ENCODE data around the gene GIPC3. TPM values are rescaled to one million over a fixed set of nuclear protein-coding genes. Genes with fewer than 3 reads are reported as not detected.

Gene GIPC3
- total and polyA plus RNA-seq, 2 of the 8 experiments (the other 6 are each of a cell fraction or from before 2014, with no cell fraction given) = 1.0 to 1.2 TPM

- H4K91ac ChIP-seq (replicated peaks; ENCODE audit: insufficient read length, low read length) = no peak overlapping the region
- no peak overlapping the region for H3K4me3 ChIP-seq (ENCODE audit: extremely low read depth in 1 of 4, insufficient read depth in 2 of 4, low read depth in 3 of 4, low read length in 4 of 4)
- no peak overlapping the region for H3K9ac ChIP-seq (replicated peaks in 1 of 4; ENCODE audit: extremely low read depth in 1 of 4, low read depth in 3 of 4, low read length in 3 of 4)
- no peak overlapping the region for H3K18ac ChIP-seq (ENCODE audit: extremely low read depth, low read length)
- no peak overlapping the region for H3K4me2 ChIP-seq (ENCODE audit: insufficient read depth in 1 of 2, low read depth in 2 of 2, low read length in 2 of 2)
- H3K9me3 ChIP-seq (ENCODE audit: insufficient read depth in 2 of 2, low read depth in 1 of 2, low read length in 1 of 2) = peaks cover 4 to 9% of the 10 kb centered on the region in 2 experiments; a peak in 3 of 4 replicates
- no peak overlapping the region for H4K5ac ChIP-seq (ENCODE audit: insufficient read length, low read depth, low read length)
- peaks cover 0 to 2% of the 10 kb centered on the region in 2 experiments for H4K20me1 ChIP-seq (replicated peaks in 1 of 2; ENCODE audit: control insufficient read depth in 1 of 2, insufficient read depth in 2 of 2, low read length in 2 of 2)
- no peak overlapping the region for H3K4ac ChIP-seq (replicated peaks; ENCODE audit: insufficient read length, low read depth, low read length)
- H2BK12ac ChIP-seq (ENCODE audit: low read depth, low read length) = no peak overlapping the region
- no peak overlapping the region for H2BK120ac ChIP-seq (replicated peaks; ENCODE audit: low read depth, low read length)
- no peaks in the 10 kb centered on the region for H3K79me2 ChIP-seq (ENCODE audit: control insufficient read depth in 1 of 2, insufficient read depth in 2 of 2, low read length in 2 of 2)
- no peak overlapping the region for H2AFZ ChIP-seq (ENCODE audit: low read length)
- H2BK15ac ChIP-seq (ENCODE audit: low read length) = no peak overlapping the region
- FAIRE-seq (no peak), DNase-seq (ENCODE audit: low read depth in 1 of 2, low spot score in 2 of 2) (no peak)
- H3K23me2 ChIP-seq (ENCODE audit: low read depth, low read length) = no peaks in the 10 kb centered on the region
- H3K23ac ChIP-seq (ENCODE audit: insufficient read length) = no peak overlapping the region
- H3K27ac ChIP-seq (ENCODE audit: low read depth, low read length) = no peak overlapping the region
- H3K4me1 ChIP-seq (replicated peaks in 1 of 4; ENCODE audit: control insufficient read depth in 3 of 4, insufficient read depth in 4 of 4, low read length in 3 of 4) = no peaks in the 10 kb centered on the region
- no peak overlapping the region for H4K8ac ChIP-seq (ENCODE audit: extremely low read depth, insufficient read depth, low read length)
- 85% methylated on average over 8 of the region's 8 CpGs; no CpG with 5 or more reads in 1 of the 2 experiments for WGBS, 2 experiments (ENCODE audit: extremely low coverage in 1 of 2, insufficient coverage in 1 of 2, insufficient read length in 1 of 2, insufficient replicate concordance in 2 of 2, low coverage in 1 of 2, low lambda C conversion rate in 2 of 2, missing lambda C conversion rate in 1 of 2)
- CTCF ChIA-PET (ENCODE audit: partially characterized antibody) = interaction anchor here (0.6 to 3.9 kb wide), 25 partner anchors 8 to 286 kb away, joined by 3 to 29 read pairs (median 4); partner anchors contain the start of gene TJP3
- POLR2A ChIA-PET (ENCODE audit: partially characterized antibody) = interaction anchor here (0.7 to 1.6 kb wide), 4 partner anchors 9 to 46 kb away, joined by 3 to 4 read pairs (median 4); no protein-coding TSS in a partner anchor
- no peaks in the 10 kb centered on the region for H3K36me3 ChIP-seq (ENCODE audit: control insufficient read depth in 2 of 4, insufficient read depth in 4 of 4, low read length in 3 of 4)
- no peak overlapping the region for H3K56ac ChIP-seq (replicated peaks; ENCODE audit: insufficient read length, low read depth, low read length)
- peaks cover 0 to 9% (median 5%) of the 10 kb centered on the region in 4 experiments; a peak in 6 of 7 replicates for H3K27me3 ChIP-seq (replicated peaks in 1 of 4; ENCODE audit: control insufficient read depth in 3 of 4, extremely low read depth in 1 of 4, insufficient read depth in 3 of 4, low read length in 3 of 4)
- H2AK5ac ChIP-seq (ENCODE audit: low read depth, low read length) = no peak overlapping the region
- H3K79me1 ChIP-seq (ENCODE audit: low read depth, low read length) = no peaks in the 10 kb centered on the region; the same call in 1 of the 2 replicates
- H3K14ac ChIP-seq (ENCODE audit: insufficient read length) = no peak overlapping the region
- no peak overlapping the region for H2BK20ac ChIP-seq (ENCODE audit: low read length)
- no peak overlapping the region for H2BK5ac ChIP-seq (ENCODE audit: low read depth, low read length)
- no peak for TF ChIP-seq POLR2A (IDR thresholded peaks at IDR 0.05; ENCODE audit: control extremely low read depth in 1 of 2, low read depth in 2 of 2, low read length in 2 of 2)
- no peak for TF ChIP-seq HDAC2 (IDR thresholded peaks at IDR 0.05; ENCODE audit: borderline replicate concordance in 1 of 2, low read depth in 2 of 2, low read length in 2 of 2)
- TF ChIP-seq CHD2 (IDR thresholded peaks at IDR 0.05; ENCODE audit: low read length) = no peak
- TF ChIP-seq CEBPB (IDR thresholded peaks at IDR 0.05; ENCODE audit: low read depth, low read length) = no peak
- no peak for TF ChIP-seq JUN (IDR thresholded peaks at IDR 0.05; ENCODE audit: low read depth, low read length)
Observed at GRCh38 chr19:3590991-3591659, 5.8 kb downstream of the GIPC3 start.
